ENCODE results near the gene DTD1. TPM values are rescaled to one million over a fixed set of nuclear protein-coding genes. Genes with fewer than 3 reads are reported as not detected.

Gene DTD1
- polyA plus RNA-seq, 1 of the 3 experiments (the other 2 are of a cell fraction): 81.1 TPM

- Histone ChIP-seq H3K9me3 (no peaks in the 10 kb centered on the region), H3K27ac (ENCODE audit: low read depth in 2 of 2, low read length in 1 of 2) (no peak overlapping the region), H3K9ac (no peak overlapping the region), H3K27me3 (ENCODE audit: insufficient read depth) (no peaks in the 10 kb centered on the region), H3F3A (replicated peaks; ENCODE audit: insufficient read depth) (no peaks in the 10 kb centered on the region), H4K20me1 (ENCODE audit: insufficient read depth) (no peaks in the 10 kb centered on the region), H3K9me2 (no peaks in the 10 kb centered on the region), H3K4me1 (ENCODE audit: control insufficient read depth in 1 of 2, insufficient read depth in 2 of 2, low read depth in 1 of 2, low read length in 1 of 2) (peaks cover 0 to 3% of the 10 kb centered on the region in 2 experiments; a peak in 1 of 4 replicates), H3K36me3 (replicated peaks in 1 of 2; ENCODE audit: control insufficient read depth in 1 of 2, insufficient read depth in 2 of 2, low read length in 1 of 2) (no peaks in the 10 kb centered on the region), H2AFZ (ENCODE audit: low read depth) (no peak overlapping the region), H3K79me2 (ENCODE audit: insufficient read depth) (no peaks in the 10 kb centered on the region), H3K4me2 (no peak overlapping the region), H3K4me3 (ENCODE audit: low read depth in 2 of 2, low read length in 1 of 2) (no peak overlapping the region)
- CTCF ChIA-PET: interaction anchor here (0.8 to 1.2 kb wide), 2 partner anchors 9 to 13 kb away, joined by 3 to 4 read pairs; no protein-coding TSS in a partner anchor
- POLR2A ChIA-PET: interaction anchor here (0.7 kb wide), 1 partner anchor 9 kb away, joined by 4 read pairs; no protein-coding TSS in a partner anchor
- 79% methylated on average over 4 of the region's 4 CpGs for WGBS (ENCODE audit: low lambda C conversion rate)
- TF ChIP-seq USF1 (IDR thresholded peaks at IDR 0.05; ENCODE audit: borderline replicate concordance, low read depth): no peak
- TF ChIP-seq EP300 (IDR thresholded peaks at IDR 0.05; ENCODE audit: borderline replicate concordance in 1 of 2, low read depth in 1 of 2, low read length in 1 of 2): no peak
- no peak for TF ChIP-seq GATA2 (CRISPR knock-in tag; IDR thresholded peaks at IDR 0.05)
- no peak for TF ChIP-seq EZH2phosphoT487 (IDR thresholded peaks at IDR 0.05; ENCODE audit: borderline replicate concordance, low read depth)
- no peak for TF ChIP-seq TCF12 (IDR thresholded peaks at IDR 0.05)
- DNase-seq: no peak
These were observed 89.3 kb downstream of the DTD1 start for GRCh38 chr20:18677126-18677525.

GRCh38 chr20:18678549-18679419 lies 90.9 kb downstream of the DTD1 start:
- CTCF ChIA-PET: no interaction called here
- no peak for DNase-seq

GRCh38 chr20:18683839-18684238 lies 96.0 kb downstream of the DTD1 start:
- Histone ChIP-seq H4K20me1 (ENCODE audit: insufficient read depth) (no peaks in the 10 kb centered on the region), H2AFZ (ENCODE audit: low read depth) (no peak overlapping the region), H3K27ac (ENCODE audit: low read depth in 2 of 2, low read length in 1 of 2) (no peak overlapping the region), H3K27me3 (ENCODE audit: insufficient read depth) (no peaks in the 10 kb centered on the region), H3K4me3 (ENCODE audit: low read depth in 2 of 2, low read length in 1 of 2) (no peak overlapping the region), H3F3A (replicated peaks; ENCODE audit: insufficient read depth) (no peaks in the 10 kb centered on the region), H3K9ac (no peak overlapping the region), H3K79me2 (ENCODE audit: insufficient read depth) (no peaks in the 10 kb centered on the region), H3K4me1 (ENCODE audit: control insufficient read depth in 1 of 2, insufficient read depth in 2 of 2, low read depth in 1 of 2, low read length in 1 of 2) (no peaks in the 10 kb centered on the region), H3K36me3 (replicated peaks in 1 of 2; ENCODE audit: control insufficient read depth in 1 of 2, insufficient read depth in 2 of 2, low read length in 1 of 2) (no peaks in the 10 kb centered on the region), H3K9me3 (no peaks in the 10 kb centered on the region), H3K9me2 (no peaks in the 10 kb centered on the region), H3K4me2 (no peak overlapping the region)
- ChIA-PET CTCF (no interaction called here), POLR2A (no interaction called here)
- no peak for DNase-seq
- TF ChIP-seq CHD2 (IDR thresholded peaks at IDR 0.05; ENCODE audit: low read length, partially characterized antibody) (no peak), ELF1 (IDR thresholded peaks at IDR 0.05) (no peak), IRF3 (IDR thresholded peaks at IDR 0.05; ENCODE audit: low read depth, low read length) (no peak), RAD21 (IDR thresholded peaks at IDR 0.05; ENCODE audit: low read length) (no peak), TAF1 (IDR thresholded peaks at IDR 0.05; ENCODE audit: borderline replicate concordance, low read depth, low read length) (no peak), GATA2 (CRISPR knock-in tag; IDR thresholded peaks at IDR 0.05) (no peak), ZBTB33 (IDR thresholded peaks at IDR 0.05; ENCODE audit: borderline replicate concordance, low read depth) (no peak), TEAD4 (IDR thresholded peaks at IDR 0.05; ENCODE audit: borderline replicate concordance, insufficient read depth) (no peak)

More at GRCh38 chr20:18678549-18679419, 90.9 kb downstream of the DTD1 start:
- Histone ChIP-seq H2AFZ (ENCODE audit: low read depth) (no peak overlapping the region), H3F3A (replicated peaks; ENCODE audit: insufficient read depth) (no peaks in the 10 kb centered on the region), H3K79me2 (ENCODE audit: insufficient read depth) (no peaks in the 10 kb centered on the region), H3K27ac (ENCODE audit: low read depth in 2 of 2, low read length in 1 of 2) (no peak overlapping the region), H3K4me1 (ENCODE audit: control insufficient read depth in 1 of 2, insufficient read depth in 2 of 2, low read depth in 1 of 2, low read length in 1 of 2) (no peaks in the 10 kb centered on the region), H4K20me1 (ENCODE audit: insufficient read depth) (no peaks in the 10 kb centered on the region), H3K4me3 (ENCODE audit: low read depth in 2 of 2, low read length in 1 of 2) (no peak overlapping the region), H3K9ac (no peak overlapping the region), H3K36me3 (replicated peaks in 1 of 2; ENCODE audit: control insufficient read depth in 1 of 2, insufficient read depth in 2 of 2, low read length in 1 of 2) (no peaks in the 10 kb centered on the region), H3K27me3 (ENCODE audit: insufficient read depth) (no peaks in the 10 kb centered on the region), H3K4me2 (no peak overlapping the region), H3K9me2 (no peaks in the 10 kb centered on the region), H3K9me3 (no peaks in the 10 kb centered on the region)
- TF ChIP-seq RAD21 (IDR thresholded peaks at IDR 0.05; ENCODE audit: low read length) (no peak), MXI1 (IDR thresholded peaks at IDR 0.05; ENCODE audit: low read depth, low read length) (0 out of 2 replicates have a peak, but pooled peaks have one; percentile 22)
- 77% methylated on average over 10 of the region's 10 CpGs for WGBS (ENCODE audit: low lambda C conversion rate)
- POLR2A ChIA-PET: no interaction called here
